Amniotic stem cell (primary cell): ENCODE measurements around the gene TSPOAP1.

Experiments used
- DNase-seq: peaks from one replicate; lab custom pipeline; 2025; lab: John Stamatoyannopoulos, UW

The TSPOAP1 gene

GRCh38 chr17:58315281-58315711, 13.3 kb downstream of the TSPOAP1 start:
- no peak for DNase-seq

DNA sequence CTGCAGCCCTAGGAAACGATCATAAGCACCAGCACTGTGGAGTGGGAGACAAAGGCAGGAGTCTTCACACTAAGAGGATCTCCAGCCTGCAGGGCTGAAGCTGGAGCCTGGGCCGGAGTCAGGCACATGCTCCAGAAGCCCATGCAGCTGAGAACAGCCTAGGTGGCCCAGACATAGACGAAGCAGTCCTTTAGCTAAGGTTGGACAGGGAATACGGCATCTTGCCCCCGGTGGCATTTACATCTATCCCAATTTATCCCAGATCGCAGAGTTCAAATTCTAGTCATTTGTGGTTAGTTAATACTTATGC, 13.9 kb downstream of the TSPOAP1 start:
- no peak for DNase-seq

GRCh38 chr17:58313815-58314705, 14.5 kb downstream of the TSPOAP1 start:
- no peak for DNase-seq

GRCh38 chr17:58312829-58313228, 15.8 kb downstream of the TSPOAP1 start:
- no peak for DNase-seq

DNA sequence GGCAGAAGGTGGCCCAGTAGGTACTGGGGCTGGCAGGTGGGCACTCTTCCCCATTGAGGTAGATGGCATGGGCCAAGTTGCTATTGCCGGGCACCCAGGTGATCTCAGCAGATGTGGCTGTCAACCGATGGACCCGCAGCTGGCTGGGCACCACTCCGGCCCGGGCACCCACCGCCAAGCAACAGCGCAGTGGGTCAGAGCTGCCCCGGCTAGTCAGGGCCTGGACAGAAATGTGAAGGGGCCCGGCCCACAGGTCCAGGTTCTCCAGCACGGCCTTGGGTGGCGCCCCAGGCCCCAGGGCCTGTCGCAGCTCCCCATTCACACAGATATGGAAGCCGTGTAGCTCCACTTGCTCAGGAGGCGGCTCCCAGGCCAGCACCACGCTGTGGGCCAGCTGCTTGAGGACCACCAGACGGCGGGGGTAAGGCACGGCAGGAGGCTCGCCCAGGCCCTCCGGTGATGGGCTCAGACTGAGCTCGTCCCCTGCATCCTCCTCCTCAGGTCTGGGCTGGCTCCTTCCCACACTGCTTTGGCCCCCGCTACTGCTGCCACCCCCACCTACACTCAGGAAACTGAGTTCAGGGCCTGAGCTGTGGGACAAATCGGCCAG, 16.5 kb downstream of the TSPOAP1 start:
- no peak for DNase-seq

- DNase-seq, result no peak
Measured at GRCh38 chr17:58311429-58311894, 17.1 kb downstream of the TSPOAP1 start.

DNA sequence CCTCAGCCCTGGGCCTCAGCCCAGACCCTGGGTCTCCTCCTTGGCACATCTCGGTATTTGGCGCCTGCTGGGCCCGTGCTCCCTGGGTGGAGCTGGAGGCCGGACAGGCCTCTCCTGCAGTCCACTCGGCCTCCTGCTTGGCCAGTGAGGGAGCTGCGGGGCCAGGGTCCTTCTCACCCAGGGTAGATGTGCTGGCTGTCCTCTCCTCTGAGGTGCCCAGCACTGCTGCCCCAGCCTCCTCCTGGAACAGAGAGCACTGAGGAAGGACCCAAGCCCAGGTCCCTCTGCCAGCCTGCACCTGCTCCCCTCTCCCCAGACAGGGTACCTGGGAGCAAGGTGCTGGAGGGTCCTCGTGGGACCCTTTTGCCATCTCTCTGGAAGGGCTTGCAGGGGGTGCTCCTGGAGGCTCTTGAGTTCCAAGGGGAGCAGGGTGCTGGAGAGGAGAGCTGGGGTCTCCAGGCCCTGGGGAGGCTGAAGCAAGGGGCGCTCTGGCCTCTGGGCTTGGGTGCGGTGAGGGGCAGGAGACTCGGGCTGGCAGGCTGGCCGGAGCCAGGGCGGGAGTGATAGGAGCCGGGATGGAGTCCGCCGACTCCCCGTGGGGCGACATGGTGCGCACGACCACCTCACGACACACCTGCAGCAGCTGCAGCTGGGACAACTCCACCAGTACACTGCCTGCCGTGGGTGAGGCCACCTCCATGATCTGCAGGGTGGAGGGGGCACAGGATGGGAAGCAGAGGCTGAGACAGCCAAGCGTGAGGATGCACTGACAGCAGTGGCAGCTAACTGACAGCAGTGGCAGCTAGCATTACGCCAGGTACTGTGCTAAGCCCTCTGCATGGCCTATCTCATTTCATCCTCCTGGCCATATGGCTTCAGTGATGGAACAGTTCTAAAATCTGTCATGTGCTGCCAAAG, 17.8 kb downstream of the TSPOAP1 start:
- DNase-seq, result no peak

GRCh38 chr17:58309918-58310259, 18.7 kb downstream of the TSPOAP1 start:
- no peak for DNase-seq

- DNase-seq, result no peak
Measured at GRCh38 chr17:58308985-58309917, 19.3 kb downstream of the TSPOAP1 start.

DNA sequence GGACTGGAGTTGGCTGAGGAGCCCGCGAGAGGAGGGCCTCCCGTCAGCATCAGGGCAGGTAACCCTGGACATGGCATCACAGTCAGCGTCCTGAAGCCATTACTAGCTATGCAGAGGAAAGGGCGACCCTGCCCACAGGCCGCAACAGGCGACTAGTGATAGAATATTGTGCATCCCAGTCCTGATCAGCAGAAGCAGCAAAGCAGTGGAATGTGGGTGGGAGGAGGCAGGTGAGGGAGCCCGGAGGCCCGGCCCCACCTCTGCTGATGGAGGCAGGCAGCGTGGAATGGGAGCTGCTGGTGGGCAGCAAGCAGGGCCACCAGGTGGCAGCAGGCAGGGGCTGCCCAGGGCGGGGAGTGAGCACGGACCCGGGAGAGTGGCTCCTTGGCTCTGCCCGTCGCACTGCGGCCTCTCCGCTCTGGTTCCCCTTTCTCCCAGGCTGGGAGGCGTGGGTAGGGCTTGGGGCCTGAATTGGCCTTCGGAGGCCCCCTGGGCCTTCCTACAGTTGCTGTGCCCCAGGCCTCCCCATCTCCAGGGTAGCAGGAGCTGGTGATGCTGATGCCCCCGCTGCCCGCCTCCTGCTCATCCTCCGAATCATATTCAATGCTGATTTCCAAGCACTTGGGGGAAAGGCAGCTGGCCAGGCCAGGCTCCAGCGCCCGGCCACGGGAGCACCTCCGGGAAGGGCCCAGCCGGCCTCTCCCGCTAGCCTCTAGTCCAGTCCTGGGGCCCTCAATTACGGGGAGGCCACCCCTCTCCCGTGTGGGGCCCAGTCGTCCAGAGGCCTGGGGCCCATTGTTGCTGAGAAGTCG, 20.2 kb downstream of the TSPOAP1 start:
- DNase-seq, result no peak

DNA sequence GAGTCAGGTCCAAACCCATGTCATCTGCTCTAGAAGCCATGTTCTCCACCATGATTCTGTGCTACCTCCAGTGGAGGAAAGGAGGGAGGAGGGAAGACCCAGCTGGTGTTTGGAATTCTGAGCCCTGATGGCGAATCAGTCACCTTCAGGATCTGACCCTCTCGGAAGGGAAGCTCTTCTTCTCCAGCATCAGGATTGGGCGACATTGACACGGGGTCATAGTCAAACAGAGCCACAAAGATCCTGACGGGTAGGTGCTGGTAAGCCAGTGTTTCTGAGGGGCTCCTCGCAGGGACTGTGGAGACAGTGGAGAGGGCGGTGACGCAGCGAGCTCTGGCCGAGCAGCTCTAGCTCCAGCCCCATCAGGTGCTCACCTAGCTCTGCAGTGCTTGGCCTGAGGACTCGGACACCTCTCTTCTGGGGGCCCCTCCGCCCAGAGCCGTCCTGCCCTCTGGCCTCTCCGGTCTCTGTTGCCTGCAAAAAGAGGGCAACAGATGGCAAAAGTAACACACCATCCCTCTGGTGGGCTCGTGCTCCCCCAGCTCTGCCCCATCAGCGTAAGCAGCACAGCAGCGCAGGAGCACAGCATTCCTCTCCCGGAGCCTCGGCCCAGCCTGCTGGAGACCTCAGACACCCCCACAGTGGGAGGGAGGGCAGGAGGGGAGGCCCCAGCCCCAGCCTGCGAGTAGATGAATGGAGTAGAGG, 21.0 kb downstream of the TSPOAP1 start:
- no peak for DNase-seq

- DNase-seq, result no peak
Measured at GRCh38 chr17:58306131-58306951, 22.3 kb downstream of the TSPOAP1 start.

GRCh38 chr17:58305626-58306025, 23.0 kb downstream of the TSPOAP1 start:
- no peak for DNase-seq

- no peak for DNase-seq
Measured at GRCh38 chr17:58304750-58305486, 23.7 kb downstream of the TSPOAP1 start.

GRCh38 chr17:58303971-58304749, 24.4 kb downstream of the TSPOAP1 start:
- DNase-seq, result no peak

DNA sequence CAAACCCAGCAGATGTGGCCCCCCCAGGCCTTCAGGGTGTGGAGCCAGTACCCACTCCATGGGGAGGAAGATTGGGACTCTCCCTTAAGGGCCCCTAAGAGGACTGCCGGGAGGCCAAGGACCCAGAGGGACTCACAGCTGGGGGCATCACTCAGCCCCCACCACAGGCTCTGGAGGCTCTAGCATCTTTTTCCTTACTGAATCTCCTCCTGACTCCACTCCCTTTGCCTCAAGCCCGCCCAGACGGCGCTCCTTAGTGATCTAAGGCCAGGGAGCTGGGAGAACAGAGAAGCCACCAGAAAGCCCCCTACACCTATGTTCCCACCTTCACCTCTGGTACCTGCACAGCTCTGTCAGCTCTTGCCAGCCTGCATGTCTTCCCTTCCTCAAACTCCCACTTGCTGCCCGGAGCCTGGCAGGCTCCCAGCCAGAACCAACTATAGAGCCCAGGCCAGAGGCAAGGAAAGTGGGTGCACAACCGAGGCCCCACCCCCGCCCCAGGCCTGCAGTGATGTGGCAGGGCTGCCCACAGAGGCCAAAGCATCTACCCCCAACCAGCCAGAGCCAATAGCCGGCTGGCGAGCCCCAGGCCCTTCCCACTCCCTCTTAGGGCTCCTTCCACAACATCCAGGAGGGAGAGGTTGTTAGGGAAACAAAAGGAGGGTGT, 25.5 kb downstream of the TSPOAP1 start:
- no peak for DNase-seq
